ENCODE results near the gene DOCK4.

The DOCK4 gene

GRCh38 chr7:112160130-112160770, 45.9 kb downstream of the DOCK4 start:
- DNase-seq = no peak

DNA sequence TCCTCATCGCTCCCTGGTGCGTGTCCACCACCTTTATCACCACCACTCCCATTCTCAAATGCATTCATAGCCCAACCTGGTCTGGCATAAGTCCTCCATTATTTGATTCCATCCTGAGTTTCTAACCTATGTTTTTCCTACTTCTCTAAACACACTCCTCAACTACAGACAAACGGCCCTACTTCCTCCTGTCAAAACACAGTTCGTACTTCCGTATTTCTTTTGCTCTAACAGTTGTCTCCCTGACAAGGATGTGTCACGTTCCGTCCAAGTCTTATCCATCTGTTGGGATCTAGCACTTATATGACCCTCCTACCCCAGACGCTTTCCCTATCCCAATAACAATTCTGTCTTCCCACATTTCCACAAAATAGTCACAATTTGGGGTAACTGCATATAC, 46.8 kb downstream of the DOCK4 start:
- no peak for DNase-seq

- no peak for DNase-seq
Measured at GRCh38 chr7:112157072-112157471, 49.1 kb downstream of the DOCK4 start.

GRCh38 chr7:112156412-112156811, 49.8 kb downstream of the DOCK4 start:
- DNase-seq = no peak

DNA sequence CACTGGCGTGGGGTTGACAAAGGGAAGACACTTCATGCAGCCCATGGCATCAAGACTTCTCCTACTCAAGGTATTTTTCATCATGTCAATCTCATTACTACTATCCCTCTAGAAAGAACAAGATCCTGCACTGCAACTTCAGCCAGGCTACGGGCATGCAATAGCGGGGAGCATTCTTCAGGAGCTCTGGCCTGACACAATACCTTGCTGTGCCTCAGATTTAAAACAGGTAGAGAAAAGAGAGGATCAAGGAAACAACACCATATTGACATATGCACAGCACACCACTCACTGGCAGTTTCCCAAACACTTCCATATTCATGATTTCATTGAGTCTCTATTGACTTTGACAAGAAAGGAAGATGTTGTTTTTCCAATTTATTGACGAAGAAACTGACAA, 51.5 kb downstream of the DOCK4 start:
- no peak for DNase-seq

DNA sequence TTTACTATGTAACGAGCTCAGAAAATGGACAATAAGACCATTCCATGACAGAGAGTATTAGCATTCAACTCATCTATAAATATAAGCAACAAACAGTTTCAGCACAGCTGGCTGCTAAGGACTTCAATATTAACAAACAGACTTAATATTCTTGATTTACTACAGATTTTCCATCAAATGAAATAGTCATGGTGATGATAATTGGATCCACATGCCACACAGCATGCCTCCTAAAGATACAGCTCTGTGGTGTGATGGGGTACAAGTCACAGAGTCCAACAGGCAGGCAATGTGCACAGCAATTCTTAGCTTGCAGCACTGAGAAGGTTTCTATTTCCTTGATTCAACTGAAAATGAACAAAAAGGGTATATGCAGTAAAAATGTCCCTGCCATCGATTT, 54.0 kb downstream of the DOCK4 start:
- DNase-seq = no peak

DNA sequence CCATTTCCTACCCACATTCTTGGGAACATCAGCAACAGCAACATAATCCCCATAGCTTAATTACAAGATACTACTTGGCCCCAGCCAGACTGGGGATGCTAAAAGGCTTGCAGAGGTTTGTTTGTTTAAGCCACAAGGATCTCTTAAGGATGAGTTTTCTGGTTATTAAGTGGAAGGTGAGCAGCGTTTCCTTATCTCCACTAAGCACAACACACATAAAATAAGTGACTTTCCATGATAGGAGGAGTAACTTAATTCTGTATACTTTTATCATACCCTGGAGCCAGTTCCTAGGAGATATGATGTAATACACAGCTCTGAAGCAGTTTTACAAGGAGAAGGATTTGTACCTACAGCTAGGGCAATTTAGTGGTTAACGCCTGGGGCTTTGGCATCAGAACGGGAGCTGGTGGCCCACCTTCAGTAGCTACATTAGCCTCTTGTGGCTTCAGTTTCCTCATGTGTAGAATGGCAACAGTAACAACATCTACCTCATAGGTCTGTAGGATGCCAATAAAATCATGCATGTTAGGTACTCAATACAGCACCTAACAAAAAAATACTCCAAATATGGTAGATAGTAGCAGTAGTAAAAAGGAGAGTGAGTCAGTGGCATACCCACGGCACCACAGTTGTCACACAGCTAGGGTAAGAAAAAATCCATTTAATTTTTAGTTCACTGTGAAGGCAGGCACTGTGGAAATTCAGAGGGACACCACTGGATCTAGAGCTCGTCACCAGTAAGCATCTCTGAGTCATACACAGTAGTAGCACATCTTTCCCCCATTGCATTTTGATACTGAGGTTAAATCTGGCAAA, 55.2 kb downstream of the DOCK4 start:
- no peak for DNase-seq

DNA sequence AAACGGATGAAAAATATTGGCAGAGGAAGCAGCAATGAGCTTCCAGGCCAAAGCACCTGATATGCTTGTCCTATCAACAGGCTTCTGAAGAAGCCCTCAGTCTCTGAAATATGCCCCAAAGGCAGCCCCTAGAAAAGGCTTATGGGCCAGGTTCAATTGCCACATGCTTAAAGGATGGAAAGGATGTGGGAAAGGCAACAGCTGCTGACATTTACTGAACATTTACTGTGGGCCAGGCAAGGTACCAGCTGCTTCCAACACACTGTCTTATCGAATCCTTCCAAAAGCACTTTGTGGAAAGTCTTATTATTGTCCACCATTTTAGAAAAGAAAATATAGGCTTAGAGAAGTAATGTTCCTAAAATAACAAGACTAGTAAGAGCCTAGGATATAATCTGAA, 56.5 kb downstream of the DOCK4 start:
- no peak for DNase-seq

DNA sequence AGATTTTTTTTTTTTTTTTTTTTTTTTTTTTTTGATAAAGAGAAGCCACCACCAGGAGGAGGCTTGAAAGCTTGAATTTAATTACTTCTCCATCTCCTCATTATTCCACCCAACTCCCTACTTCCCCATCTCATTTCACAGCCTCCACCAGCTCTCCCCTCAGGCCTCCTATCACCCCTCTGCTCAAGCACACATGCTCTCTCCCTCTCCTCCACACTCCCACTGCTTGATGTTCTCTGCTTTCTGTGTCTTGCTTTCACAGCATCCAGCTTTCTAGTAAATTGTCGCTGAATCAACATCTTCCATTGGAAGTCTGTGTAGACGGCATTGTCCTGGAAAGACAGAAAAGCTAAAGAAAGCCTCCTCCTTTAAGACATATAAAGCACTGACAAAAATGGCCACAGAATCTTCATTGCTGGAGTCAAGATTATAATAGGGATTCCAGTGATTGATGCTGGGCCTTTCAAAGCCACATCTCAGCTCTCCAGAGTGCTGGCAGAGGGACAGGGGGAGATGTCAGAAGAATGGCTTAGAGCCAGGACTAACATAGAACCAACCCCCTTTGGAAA, 58.3 kb downstream of the DOCK4 start:
- no peak for DNase-seq

DNA sequence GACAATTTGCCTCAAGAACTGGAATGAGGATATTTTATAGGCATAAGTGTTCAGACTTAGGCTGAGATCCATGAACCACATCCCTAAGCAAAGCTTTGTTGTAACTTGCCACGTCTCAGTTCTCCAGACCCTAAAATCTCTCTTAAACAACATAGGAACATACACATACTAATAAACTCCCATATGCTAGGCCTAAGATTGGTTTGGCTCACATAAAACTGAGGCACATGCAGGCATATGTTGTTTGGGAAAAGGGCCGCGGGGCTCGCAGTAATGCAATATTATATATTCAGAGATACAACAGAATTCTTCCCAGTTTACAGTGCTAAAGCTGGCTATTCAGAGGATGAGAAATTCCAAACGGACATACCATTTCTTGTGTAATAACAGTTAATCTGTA, 61.0 kb downstream of the DOCK4 start:
- no peak for DNase-seq

DNA sequence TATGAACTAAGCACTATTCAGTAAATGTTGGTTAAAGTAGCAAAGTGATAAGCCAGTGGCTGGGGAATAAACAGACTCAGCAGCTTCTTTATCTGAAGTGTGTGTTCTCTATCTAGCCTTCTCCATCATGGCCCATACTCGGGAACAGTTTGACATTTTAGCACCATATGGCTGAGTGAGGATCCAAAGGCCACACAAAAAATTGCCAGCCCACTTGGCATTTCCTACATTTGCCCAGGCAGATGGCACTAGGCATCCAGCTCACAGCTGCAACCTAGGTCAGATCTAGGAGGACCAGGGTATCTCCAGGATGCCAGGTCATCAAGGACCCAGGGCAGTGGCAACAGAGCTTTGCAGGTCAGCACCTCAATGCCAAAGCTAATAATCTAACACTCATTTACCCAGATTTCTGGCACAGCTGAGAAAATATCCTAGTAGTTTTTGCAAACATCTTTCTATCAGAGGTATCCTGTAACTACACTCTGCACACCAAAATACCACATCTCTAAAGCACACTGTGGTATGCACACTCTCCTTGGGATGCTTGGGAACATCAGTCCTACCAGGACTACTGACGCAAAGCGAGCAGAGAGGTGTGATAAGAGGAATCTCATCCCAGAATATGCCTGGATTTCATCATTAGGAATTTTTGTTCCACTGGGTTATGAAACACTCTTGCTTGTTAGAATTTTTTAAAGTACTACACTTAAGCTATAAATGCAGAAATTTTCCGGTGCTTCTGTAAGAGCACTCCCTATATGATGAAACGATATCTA, 61.7 kb downstream of the DOCK4 start:
- DNase-seq = peak; percentile 32

GRCh38 chr7:112143582-112143981, 62.6 kb downstream of the DOCK4 start:
- DNase-seq = no peak

DNA sequence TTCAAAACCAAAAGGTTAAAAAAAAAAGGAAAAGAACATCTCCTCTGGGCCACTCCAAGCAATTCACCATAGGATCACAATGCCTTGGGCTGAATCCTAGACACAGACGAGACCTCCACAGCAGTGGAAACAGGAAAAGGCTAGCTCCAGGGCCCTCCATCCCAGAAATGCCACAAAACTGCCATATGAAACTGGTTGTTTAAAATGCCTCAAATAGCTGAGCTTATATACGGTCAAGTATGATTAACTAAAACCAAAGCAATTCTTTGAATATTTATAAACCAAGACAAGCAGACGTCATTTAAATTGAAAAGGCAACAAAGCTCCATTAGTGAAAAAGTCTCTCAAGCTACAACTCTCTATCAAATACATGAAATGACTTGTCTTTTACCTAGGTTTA, 63.1 kb downstream of the DOCK4 start:
- DNase-seq = no peak

DNA sequence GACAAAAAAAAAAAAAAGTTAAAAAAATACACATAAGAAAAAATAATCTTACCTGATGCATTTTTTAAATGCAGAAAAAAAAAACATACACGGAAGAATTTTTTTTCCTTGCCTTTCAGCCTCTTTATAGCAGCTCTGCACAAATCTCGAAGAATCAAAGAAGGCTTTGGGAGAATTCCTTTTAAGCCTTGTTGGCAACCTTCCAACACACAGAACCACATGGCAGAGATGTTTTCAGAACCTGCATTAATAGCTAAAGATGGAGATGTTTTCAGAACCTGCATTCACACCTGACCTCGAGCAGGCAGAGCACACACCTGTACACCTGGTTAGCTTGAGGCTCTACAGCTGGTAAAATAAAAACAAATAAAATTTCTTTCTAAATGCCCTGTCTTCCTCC, 65.6 kb downstream of the DOCK4 start:
- no peak for DNase-seq

DNA sequence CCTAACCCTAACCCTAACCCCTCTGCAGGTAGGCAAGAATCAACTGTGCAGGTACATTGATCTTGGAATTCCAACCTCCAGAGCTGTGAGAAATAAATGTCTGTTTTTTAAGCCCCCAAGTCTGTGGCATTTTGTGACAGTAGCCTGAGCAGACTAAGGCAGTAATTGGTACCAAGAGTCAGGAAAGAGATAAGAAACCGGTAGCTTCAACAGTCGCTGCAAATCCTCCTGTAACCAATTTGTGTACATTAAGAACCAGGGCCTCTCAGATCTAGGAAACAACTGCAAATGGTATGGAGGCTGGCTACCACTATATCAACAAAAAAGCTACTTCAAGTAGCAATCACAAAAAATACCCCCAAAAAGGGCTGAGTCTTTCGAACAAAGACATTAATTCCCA, 67.3 kb downstream of the DOCK4 start:
- no peak for DNase-seq

DNA sequence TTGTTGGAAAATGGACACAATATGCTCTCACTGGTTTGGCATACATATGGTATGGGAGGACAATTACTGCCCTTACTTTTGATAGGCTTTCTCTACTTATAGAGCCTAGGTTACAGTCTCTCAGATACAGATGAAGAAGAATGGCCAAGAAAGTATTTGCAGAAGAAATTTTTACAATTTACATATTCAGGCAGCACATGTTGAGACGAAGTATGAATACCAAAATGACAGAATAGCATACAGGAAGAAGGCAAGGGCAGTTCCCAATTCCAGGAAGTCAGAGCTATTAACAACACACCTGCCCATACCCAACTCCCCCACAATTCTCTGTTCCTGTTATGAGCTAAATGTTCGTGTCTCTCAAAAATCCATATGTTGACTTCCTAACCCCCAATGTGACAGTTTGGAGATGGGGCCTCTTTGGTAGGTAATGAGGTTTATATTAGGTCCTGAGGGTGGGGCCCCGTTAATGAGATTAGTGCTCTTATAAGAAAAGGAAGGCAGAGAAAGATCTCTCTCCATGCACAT, 67.8 kb downstream of the DOCK4 start:
- no peak for DNase-seq

DNA sequence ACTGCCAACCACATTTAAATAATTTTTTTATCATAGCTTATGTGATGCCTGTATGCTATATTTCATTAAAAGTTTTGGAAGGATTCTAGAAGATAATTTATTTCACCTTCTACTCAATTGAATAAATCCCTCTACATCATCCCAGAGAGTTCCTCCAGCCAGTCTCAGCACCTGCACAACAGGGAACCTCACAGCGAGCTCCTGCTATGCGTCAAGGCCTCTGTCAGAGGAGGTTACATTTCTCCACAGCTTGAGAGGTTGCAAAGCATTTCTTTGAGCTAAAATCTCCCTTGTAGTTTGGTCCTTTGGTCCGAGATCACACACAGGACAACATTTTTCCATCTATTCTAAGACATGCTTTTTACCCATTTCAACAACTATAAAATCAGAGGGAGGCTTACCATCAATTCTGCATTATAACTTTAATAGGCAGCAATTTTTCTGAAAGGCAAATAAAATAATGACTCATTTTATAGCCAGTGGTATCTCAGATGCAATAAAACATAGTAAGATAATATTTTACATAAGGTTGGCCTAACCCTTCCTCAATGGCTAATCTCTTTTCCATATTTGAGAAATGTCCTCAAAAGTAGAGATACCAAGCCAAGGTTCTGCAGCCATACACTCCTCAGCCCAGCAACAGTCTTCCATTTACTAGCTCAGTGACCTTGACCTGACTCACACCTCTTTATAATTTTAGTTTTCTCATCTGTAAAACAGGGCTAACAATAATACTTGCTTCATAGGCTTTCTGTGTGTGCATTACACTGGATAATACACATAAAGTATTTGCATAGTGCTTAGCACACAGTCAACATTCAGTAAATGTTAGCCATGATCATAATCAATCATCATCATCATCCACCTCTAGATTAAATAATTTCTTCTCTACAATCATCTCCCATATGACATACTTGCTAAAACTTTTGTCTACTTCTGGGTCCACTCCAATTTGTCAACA, 68.8 kb downstream of the DOCK4 start:
- DNase-seq = no peak

- DNase-seq = no peak
Measured at GRCh38 chr7:112136271-112137008, 69.8 kb downstream of the DOCK4 start.

DNA sequence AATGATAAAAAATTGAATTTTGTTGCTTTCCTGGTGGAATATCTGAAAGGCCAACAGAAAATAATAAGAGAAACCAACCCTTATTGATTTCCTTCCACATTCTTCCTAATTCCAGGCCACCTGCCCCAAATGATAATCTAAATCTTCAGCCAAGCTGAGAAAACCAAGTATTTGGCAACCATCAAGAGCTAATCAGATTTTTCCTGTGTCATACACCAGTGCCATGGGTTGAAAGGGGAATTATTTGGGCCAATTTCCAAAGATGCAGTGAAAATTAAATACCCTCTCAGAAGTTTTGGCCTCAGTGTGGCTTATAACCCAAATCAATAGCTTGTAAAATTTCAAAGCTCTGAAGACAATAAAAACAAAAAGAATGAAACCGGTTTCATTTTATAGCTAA, 70.4 kb downstream of the DOCK4 start:
- DNase-seq = no peak

DNA sequence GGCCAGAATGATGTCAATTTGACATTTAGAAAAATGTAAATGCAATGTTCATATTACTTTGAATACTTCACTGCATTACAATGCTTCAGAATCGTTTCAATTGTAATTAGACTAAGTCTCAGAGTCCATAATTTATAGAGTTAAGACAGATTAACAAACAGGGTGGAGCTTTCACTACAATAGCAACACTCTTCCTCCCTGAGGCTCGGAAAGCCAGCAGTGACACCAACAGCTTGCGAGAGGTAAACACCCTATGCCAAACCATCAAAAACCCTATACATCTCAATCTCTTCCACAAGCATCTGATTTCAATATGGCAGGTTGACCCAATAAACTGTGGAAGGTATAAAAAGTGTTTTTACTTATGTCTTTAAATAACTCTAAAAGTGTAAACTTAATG, 72.2 kb downstream of the DOCK4 start:
- DNase-seq = no peak

- DNase-seq = no peak
Measured at GRCh38 chr7:112133328-112133727, 72.9 kb downstream of the DOCK4 start.

Measured in NCI-H2171 (cell line).